ENCODE measurements around the gene PMIS2.

DNA sequence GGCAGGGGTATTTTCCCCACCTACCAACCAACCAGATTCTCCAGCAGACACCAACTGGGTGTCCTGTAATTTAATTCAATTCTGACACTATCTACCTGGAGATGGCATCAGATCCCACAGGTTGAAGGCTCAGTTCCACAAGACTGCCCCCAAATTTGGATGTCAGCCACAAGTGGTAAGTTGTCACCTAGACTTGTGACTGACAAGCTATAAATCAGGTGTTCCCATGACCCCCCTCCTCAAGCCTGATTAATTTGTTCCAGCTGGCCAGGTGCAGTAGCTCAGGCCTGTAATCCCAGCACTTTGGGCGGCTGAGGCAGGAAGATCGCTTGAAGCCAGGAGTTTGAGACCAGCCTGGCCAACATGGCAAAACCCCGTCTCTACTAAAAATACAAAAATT, 16.0 kb downstream of the PMIS2 start:
- no peak for TF ChIP-seq POLR2A (IDR thresholded peaks at IDR 0.05)
- TF ChIP-seq, protein P1, sequence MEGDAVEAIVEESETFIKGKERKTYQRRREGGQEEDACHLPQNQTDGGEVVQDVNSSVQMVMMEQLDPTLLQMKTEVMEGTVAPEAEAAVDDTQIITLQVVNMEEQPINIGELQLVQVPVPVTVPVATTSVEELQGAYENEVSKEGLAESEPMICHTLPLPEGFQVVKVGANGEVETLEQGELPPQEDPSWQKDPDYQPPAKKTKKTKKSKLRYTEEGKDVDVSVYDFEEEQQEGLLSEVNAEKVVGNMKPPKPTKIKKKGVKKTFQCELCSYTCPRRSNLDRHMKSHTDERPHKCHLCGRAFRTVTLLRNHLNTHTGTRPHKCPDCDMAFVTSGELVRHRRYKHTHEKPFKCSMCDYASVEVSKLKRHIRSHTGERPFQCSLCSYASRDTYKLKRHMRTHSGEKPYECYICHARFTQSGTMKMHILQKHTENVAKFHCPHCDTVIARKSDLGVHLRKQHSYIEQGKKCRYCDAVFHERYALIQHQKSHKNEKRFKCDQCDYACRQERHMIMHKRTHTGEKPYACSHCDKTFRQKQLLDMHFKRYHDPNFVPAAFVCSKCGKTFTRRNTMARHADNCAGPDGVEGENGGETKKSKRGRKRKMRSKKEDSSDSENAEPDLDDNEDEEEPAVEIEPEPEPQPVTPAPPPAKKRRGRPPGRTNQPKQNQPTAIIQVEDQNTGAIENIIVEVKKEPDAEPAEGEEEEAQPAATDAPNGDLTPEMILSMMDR (IDR thresholded peaks at IDR 0.05), result no peak
